IPS DF 4.7 (cell line): ENCODE results near the gene P2RY8.
A peak's percentile ranks its signal among the peaks of the same experiment; 100 is the strongest.
"Not testable (repeated sequence)": the region's sequence is repeated elsewhere in the genome, so short reads cannot be mapped to it uniquely, and the experiment has no call there.

Experiments
- DNase-seq: peaks from one replicate; pipeline ENCODE4 v3.0.0-alpha.2; 2013; ENCODE audit warnings: low spot score; ENCODE audit errors: extremely low read depth

The P2RY8 gene

DNA sequence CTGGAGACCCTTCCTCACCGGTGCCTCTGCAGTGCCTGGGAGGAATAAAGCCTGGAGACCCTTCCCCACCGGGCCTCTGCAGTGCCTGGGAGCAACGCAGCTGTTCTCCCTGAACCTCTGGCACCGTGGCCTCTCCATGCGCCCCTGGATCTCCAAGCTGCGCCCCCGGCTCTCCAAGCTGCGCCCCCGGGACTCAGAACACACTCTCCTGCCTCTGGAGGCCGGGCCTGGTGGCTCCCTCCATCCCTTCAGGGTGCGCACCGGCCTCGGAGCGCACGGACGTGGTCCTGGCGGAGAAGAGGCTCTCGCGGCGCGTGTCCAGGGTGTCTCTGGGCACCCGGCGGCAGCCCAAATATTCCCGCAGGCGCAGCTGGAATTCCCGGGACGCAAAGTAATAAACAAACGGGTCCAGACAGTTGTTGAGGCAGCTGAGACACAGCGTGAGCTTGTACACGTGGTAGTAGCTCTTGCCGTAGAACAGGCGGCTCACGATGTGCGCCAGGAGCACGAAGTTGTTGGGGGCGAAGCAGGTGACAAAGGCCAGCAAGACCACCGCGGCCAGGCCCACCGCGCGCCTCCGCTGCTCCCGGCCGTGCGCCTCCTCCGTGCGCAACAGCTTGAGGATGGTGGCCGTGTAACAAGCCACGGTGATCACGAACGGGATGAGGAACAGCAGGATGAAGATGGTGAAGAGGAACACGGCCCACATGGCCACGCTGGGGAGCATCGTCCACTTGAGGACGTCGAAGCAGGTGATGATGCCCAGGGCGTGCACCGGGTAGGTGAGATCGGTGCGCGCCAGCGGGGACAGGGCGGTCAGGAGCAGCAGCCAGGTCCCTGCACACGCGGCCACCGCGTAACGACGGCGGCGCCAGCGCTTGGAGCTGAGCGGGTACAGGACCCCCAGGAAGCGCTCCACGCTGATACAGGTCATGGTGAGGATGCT is 71.4 kb downstream of the P2RY8 start:
- no peak for DNase-seq

- no peak for DNase-seq
These were observed 72.1 kb downstream of the P2RY8 start for GRCh38 chrX:1464971-1465285.

- DNase-seq, result no peak
These were observed 72.7 kb downstream of the P2RY8 start for GRCh38 chrX:1464041-1464970.

DNA sequence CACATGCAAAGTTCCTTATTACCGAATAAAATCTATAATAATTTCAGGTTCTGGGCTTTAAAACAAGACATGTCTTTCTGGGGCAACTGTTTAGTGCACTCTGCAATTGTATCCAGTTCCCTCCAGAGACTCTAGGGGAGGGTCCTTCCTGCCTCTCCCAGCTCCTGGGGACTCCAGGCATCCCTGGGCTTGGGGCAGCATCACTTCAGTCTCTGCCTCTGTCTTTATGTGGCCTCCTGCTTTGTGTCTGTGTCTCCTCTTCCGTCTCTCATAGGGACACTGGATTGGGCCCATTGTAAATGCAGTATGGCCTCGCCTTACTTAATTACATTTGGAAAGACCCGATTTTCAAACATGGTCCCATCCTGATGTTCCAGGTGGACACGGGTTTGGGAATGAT is 73.4 kb downstream of the P2RY8 start:
- DNase-seq, result no peak

- DNase-seq, result no peak
These were observed 74.3 kb downstream of the P2RY8 start for GRCh38 chrX:1462596-1463251.

DNA sequence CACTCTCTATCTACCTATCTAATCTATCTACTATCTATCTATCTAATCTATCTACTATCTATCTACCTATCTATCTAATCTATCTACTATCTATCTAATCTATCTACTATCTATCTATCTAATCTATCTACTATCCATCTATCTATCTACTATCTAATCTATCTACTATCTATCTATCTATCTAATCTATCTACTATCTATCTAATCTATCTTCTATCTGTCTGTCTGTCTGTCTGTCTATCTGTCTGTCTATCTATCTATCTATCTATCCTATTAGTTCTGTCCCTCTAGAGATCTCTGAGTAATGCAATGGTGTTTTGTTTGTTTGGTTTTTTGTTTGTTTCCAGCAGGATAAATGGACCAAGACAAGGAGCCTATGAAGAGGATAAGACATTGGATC is 74.9 kb downstream of the P2RY8 start:
- DNase-seq, result no peak

DNA sequence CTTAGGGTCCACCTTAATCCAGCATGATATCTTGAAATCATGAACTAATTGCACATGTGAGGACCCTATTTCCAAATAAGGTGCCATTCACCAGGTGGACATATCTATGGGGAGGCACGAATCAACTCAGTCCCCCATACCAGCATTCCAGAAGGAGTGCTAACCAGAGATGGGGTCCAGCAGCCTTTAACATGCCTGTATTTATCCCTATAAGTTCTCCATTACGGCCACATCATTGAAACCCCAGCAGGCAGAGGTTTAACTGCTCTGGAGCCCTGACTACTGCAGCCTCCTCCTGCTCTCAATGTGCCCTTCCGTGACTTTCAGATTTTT is 81.1 kb downstream of the P2RY8 start:
- no peak for DNase-seq

DNA sequence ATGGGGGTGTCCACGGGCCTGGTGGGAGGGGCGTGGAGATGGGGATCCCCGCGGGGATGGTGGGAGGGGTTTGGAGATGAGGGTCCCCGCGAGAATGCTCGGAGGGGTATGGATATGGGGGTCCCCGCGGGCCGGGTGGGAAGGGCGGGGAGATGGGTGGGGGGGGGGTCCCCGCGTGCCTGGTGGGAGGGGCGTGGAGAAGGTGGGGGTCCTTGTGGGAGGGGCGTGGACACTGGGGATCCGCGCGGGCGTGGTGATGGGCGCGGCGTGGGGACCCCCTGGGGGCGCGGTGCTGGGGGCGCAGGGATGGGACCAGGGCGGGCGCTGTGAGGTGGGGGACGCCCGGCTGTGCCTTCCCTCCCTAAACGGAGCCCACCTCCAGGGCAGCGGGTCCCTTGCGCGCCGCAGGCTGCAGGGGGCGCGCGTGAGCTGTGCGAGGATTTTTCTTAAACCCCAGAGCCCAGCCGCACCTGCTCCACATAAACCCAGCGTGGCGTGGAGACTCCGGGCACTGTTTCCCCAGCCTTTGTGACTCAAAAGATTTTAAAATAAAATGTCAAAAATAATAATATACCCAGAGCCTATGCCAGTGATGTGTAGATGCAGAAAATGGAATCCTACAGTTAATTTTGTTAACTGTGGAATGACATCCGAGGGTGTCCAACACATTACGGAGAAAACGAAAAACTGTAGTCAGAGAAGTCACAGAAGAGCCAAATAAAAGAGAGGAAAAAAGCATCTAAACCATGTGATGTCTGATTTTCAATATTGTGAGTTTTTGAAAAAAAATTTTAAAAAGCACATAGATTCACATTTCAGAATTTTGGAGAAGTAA is 82.8 kb downstream of the P2RY8 start:
- DNase-seq, result peak; percentile 44

- DNase-seq, result no peak
These were observed 83.6 kb downstream of the P2RY8 start for GRCh38 chrX:1453395-1453783.

GRCh38 chrX:1452516-1453394 is 84.2 kb downstream of the P2RY8 start, which contains the start of gene ASMTL:
TSS of gene ASMTL (minus strand) at chrX:1452909. CDS start at chrX:1452840, 69 bp downstream.
- peak; percentile 87 for DNase-seq

GRCh38 chrX:1451661-1452515 is 85.1 kb downstream of the P2RY8 start:
- DNase-seq, result no peak

DNA sequence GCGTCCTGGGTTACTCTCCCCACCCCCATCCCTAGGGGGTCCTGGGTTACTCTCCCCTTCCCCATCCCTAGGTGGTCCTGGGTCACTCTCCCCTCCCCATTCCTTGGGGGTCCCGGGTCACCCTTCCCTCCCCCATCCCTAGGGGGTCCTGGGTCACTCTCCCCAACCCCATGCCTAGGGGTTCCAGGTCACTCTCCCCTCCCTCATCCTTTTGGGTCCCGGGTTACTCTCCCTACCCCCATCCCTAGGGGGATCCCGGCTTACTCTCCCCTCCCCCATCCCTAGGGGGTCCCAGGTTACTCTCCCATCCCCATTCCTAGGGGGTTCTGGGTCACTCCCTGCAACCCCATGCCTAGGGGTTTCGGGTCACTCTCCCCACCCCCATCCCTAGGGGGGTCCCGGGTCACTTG is 85.7 kb downstream of the P2RY8 start:
- no peak for DNase-seq

- no peak for DNase-seq
These were observed 86.4 kb downstream of the P2RY8 start for GRCh38 chrX:1450361-1451161.

DNA sequence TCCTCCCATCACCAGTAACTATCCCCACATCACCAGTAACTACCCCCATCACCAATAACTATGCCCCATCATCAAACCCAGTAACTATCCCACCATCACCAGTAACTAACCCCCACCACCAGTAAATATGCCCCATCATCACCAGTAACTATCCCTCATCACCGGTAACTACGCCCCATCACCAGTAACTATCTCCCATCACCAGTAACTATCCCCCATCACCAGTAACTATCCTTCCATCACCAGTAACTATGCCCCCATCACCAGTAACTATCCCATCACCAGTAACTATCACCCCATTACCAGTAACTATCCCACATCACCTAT is 87.2 kb downstream of the P2RY8 start:
- no peak for DNase-seq

- DNase-seq, result no peak
These were observed 87.8 kb downstream of the P2RY8 start for GRCh38 chrX:1449036-1449822.

GRCh38 chrX:1448573-1449001 is 88.4 kb downstream of the P2RY8 start:
- DNase-seq, result not testable (repeated sequence)

DNA sequence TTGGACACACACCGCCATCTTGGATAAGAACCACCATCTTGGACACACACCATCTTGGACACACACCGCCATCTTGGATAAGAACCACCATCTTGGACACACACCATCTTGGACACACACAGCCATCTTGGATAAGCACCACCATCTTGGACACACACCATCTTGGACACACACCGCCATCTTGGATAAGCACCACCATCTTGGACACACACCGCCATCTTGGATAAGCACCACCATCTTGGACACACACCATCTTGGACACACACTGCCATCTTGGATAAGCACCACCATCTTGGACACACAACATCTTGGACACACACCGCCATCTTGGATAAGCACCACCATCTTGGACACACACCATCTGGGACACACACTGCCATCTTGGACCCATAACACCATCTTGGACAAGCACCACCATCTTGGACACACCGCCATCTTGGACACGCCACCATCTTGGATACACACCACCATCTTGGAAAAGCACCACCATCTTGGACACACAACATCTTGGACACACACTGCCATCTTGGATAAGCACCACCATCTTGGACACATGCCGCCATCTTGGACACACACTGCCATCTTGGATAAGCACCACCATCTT is 88.9 kb downstream of the P2RY8 start:
- DNase-seq, result not testable (repeated sequence)
